Neural crest cell (in vitro differentiated cells): ENCODE measurements around the gene CCR4. TPM values are rescaled to one million over a fixed set of nuclear protein-coding genes. Genes with fewer than 3 reads are reported as not detected.

Source experiments
- DNase-seq: peaks from one replicate; pipeline ENCODE4 v3.0.0; 2021; ENCODE audit warnings: low read depth, mixed read lengths, low spot score
- H3K27ac Mint-ChIP-seq: one replicate; pipeline ENCODE4 v1.8.0; 2021; ENCODE audit warnings: mild to moderate bottlenecking, mixed read lengths; ENCODE audit not compliant: unreplicated experiment
- H3K27me3 Mint-ChIP-seq: 2 replicates; pipeline ENCODE4 v1.8.0; 2021; ENCODE audit warnings: low read depth, mild to moderate bottlenecking, mixed read lengths
- H3K36me3 Mint-ChIP-seq: 2 replicates; pipeline ENCODE4 v1.8.0; 2021; ENCODE audit warnings: low read depth, mild to moderate bottlenecking, mixed read lengths
- H3K4me1 Mint-ChIP-seq: 2 replicates; pipeline ENCODE4 v1.8.0; 2021; ENCODE audit warnings: mixed read lengths
- H3K4me3 Mint-ChIP-seq: one replicate; pipeline ENCODE4 v1.8.0; 2021; ENCODE audit warnings: mild to moderate bottlenecking, mixed read lengths
- H3K9me3 Mint-ChIP-seq: 2 replicates; pipeline ENCODE4 v1.8.0; 2021; ENCODE audit warnings: mixed read lengths
- CTCF ChIP-seq: fragments of 200-600 bp; sonication (generic); conservative IDR thresholded peaks from 2 replicates; pipeline ENCODE4 v1.5.0; 2021; ENCODE audit warnings: antibody characterized with exemption, mild to moderate bottlenecking
- total RNA-seq: library from RNA; stranded (reverse); gene quantifications from 2 replicates; pipeline ENCODE4 v1.2.1, GENCODE V29; 2021

The CCR4 gene
- total RNA-seq, 1 donor from 2014 or later: not detected

DNA sequence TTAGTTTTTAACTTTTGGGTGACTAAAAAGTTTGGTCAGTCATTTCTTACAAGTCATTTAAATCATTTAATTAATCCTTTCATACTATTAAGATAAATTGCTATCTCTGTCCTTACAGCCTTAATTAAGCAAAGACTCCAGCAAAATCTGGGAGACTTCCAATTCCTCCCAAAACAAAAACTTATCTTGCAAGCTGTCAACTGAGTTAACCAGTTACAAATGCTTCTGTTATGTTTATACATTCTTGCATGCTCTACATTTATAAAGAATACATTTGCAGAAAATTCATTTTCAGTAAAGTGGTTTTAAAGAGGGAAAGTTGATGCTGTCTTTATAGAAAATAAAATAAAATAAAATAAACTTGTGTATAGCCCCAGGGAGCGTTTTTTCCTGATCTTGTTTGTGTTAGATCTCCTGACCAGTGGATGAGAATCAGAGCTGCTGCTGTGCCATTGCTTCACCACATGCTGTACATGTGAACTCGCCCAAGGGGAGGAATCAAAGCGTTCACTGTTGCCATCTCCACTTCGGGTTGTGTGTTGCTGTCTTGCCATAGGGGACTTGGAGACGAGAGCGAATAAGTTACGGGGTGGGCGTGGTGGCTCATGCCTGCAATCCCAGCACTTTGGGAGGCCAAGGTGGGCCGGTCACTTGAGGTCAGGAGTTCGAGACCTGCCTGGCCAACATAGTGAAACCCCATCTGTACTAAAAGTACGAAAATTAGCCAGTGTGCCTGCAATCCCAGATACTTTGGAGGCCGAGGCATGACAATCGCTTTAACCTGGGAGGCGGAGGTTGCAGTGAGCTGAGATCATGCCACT, 5.5 kb downstream of the CCR4 start:
- no peaks in the 10 kb centered on the region for H3K9me3 Mint-ChIP-seq
- no peak overlapping the region for H3K4me3 Mint-ChIP-seq
- H3K27me3 Mint-ChIP-seq: no peaks in the 10 kb centered on the region
- H3K36me3 Mint-ChIP-seq: no peaks in the 10 kb centered on the region
- TF ChIP-seq CTCF: no peak
- DNase-seq: no peak
- no peaks in the 10 kb centered on the region for H3K4me1 Mint-ChIP-seq
- no peak overlapping the region for H3K27ac Mint-ChIP-seq

GRCh38 chr3:32958509-32958908, 7.1 kb downstream of the CCR4 start:
- DNase-seq: no peak

GRCh38 chr3:32959371-32959770, 7.9 kb downstream of the CCR4 start:
- no peak overlapping the region for H3K27ac Mint-ChIP-seq

More at GRCh38 chr3:32958509-32958908, 7.1 kb downstream of the CCR4 start:
- no peak for TF ChIP-seq CTCF
- H3K4me3 Mint-ChIP-seq: no peak overlapping the region
- no peaks in the 10 kb centered on the region for H3K9me3 Mint-ChIP-seq
- H3K4me1 Mint-ChIP-seq: no peaks in the 10 kb centered on the region
- no peaks in the 10 kb centered on the region for H3K36me3 Mint-ChIP-seq
- H3K27me3 Mint-ChIP-seq: no peaks in the 10 kb centered on the region
- no peak overlapping the region for H3K27ac Mint-ChIP-seq

GRCh38 chr3:32960404-32961170, 9.1 kb downstream of the CCR4 start:
- H3K27ac Mint-ChIP-seq: no peak overlapping the region
- no peak for TF ChIP-seq CTCF
- no peaks in the 10 kb centered on the region for H3K4me1 Mint-ChIP-seq
- no peak for DNase-seq
- peaks cover 14% of the 10 kb centered on the region for H3K9me3 Mint-ChIP-seq
- peaks cover 5% of the 10 kb centered on the region for H3K36me3 Mint-ChIP-seq
- H3K27me3 Mint-ChIP-seq: no peaks in the 10 kb centered on the region
- H3K4me3 Mint-ChIP-seq: no peak overlapping the region

More at GRCh38 chr3:32959371-32959770, 7.9 kb downstream of the CCR4 start:
- no peak for DNase-seq
- Mint-ChIP-seq H3K9me3 (peaks cover 7% of the 10 kb centered on the region), H3K4me3 (no peak overlapping the region), H3K4me1 (no peaks in the 10 kb centered on the region), H3K36me3 (no peaks in the 10 kb centered on the region), H3K27me3 (no peaks in the 10 kb centered on the region)
- no peak for TF ChIP-seq CTCF

GRCh38 chr3:32961189-32961715, 9.8 kb downstream of the CCR4 start:
- H3K27me3 Mint-ChIP-seq: no peaks in the 10 kb centered on the region
- TF ChIP-seq CTCF: no peak
- peaks cover 14% of the 10 kb centered on the region for H3K9me3 Mint-ChIP-seq
- no peak for DNase-seq
- H3K4me3 Mint-ChIP-seq: no peak overlapping the region
- no peaks in the 10 kb centered on the region for H3K4me1 Mint-ChIP-seq
- peaks cover 5% of the 10 kb centered on the region for H3K36me3 Mint-ChIP-seq
- no peak overlapping the region for H3K27ac Mint-ChIP-seq
